ENCODE results near the gene SYNDIG1L.
"Not testable (repeated sequence)": the region's sequence is repeated elsewhere in the genome, so short reads cannot be mapped to it uniquely, and the experiment has no call there.

Gene SYNDIG1L

GRCh38 chr14:74403619-74404417, 22.2 kb downstream of the SYNDIG1L start:
- in situ Hi-C loops (cut with MboI; ENCODE audit: low sequenced_read_pairs): no loop called here

GRCh38 chr14:74402401-74403251, 23.4 kb downstream of the SYNDIG1L start:
- in situ Hi-C loops (cut with MboI; ENCODE audit: low sequenced_read_pairs): no loop called here

- in situ Hi-C loops (cut with MboI; ENCODE audit: low sequenced_read_pairs): no loop called here
Measured at GRCh38 chr14:74401504-74402241, 24.3 kb downstream of the SYNDIG1L start.

GRCh38 chr14:74400919-74401503, 25.0 kb downstream of the SYNDIG1L start:
- in situ Hi-C loops (cut with MboI; ENCODE audit: low sequenced_read_pairs): no loop called here

GRCh38 chr14:74400031-74400685, 25.9 kb downstream of the SYNDIG1L start:
- in situ Hi-C loops (cut with MboI; ENCODE audit: low sequenced_read_pairs): no loop called here

GRCh38 chr14:74395094-74395493, 30.9 kb downstream of the SYNDIG1L start:
- in situ Hi-C loops (cut with MboI; ENCODE audit: low sequenced_read_pairs): no loop called here

- in situ Hi-C loops (cut with MboI; ENCODE audit: low sequenced_read_pairs): no loop called here
Measured at GRCh38 chr14:74394549-74394948, 31.5 kb downstream of the SYNDIG1L start.

GRCh38 chr14:74392616-74393570, 33.1 kb downstream of the SYNDIG1L start:
- in situ Hi-C loops (cut with MboI; ENCODE audit: low sequenced_read_pairs): no loop called here

GRCh38 chr14:74391479-74391878, 34.5 kb downstream of the SYNDIG1L start:
- in situ Hi-C loops (cut with MboI; ENCODE audit: low sequenced_read_pairs): no loop called here

GRCh38 chr14:74390505-74390904, 35.5 kb downstream of the SYNDIG1L start:
- in situ Hi-C loops (cut with MboI; ENCODE audit: low sequenced_read_pairs): not testable (repeated sequence)

- in situ Hi-C loops (cut with MboI; ENCODE audit: low sequenced_read_pairs): no loop called here
Measured at GRCh38 chr14:74389980-74390379, 36.0 kb downstream of the SYNDIG1L start.

- in situ Hi-C loops (cut with MboI; ENCODE audit: low sequenced_read_pairs): no loop called here
Measured at GRCh38 chr14:74382231-74382630, 43.8 kb downstream of the SYNDIG1L start.

- in situ Hi-C loops (cut with MboI; ENCODE audit: low sequenced_read_pairs): not testable (repeated sequence)
Measured at GRCh38 chr14:74381571-74381970, 44.4 kb downstream of the SYNDIG1L start.

- in situ Hi-C loops (cut with MboI; ENCODE audit: low sequenced_read_pairs): no loop called here
Measured at GRCh38 chr14:74380845-74381244, 45.2 kb downstream of the SYNDIG1L start.

- in situ Hi-C loops (cut with MboI; ENCODE audit: low sequenced_read_pairs): no loop called here
Measured at GRCh38 chr14:74380172-74380571, 45.8 kb downstream of the SYNDIG1L start.

- in situ Hi-C loops (cut with MboI; ENCODE audit: low sequenced_read_pairs): no loop called here
Measured at GRCh38 chr14:74377976-74378690, 47.9 kb downstream of the SYNDIG1L start.

GRCh38 chr14:74368441-74368840, 57.6 kb downstream of the SYNDIG1L start:
- in situ Hi-C loops (cut with MboI; ENCODE audit: low sequenced_read_pairs): no loop called here

GRCh38 chr14:74368026-74368425, 58.0 kb downstream of the SYNDIG1L start:
- in situ Hi-C loops (cut with MboI; ENCODE audit: low sequenced_read_pairs): no loop called here

Measured in hTERT RPE-1 (cell line).